ENCODE data around the gene MYO1B.

MYO1B gene

GRCh38 chr2:191401287-191401686, 156.1 kb downstream of the MYO1B start:
- peaks cover 72% of the 10 kb centered on the region for H3K36me3 ChIP-seq
- peaks cover 9% of the 10 kb centered on the region; the same call in 1 of the 2 replicates for H3K4me1 ChIP-seq
- no peak overlapping the region for H3K4me3 ChIP-seq (ENCODE audit: low read depth, low read length)
- TF ChIP-seq, protein P1, sequence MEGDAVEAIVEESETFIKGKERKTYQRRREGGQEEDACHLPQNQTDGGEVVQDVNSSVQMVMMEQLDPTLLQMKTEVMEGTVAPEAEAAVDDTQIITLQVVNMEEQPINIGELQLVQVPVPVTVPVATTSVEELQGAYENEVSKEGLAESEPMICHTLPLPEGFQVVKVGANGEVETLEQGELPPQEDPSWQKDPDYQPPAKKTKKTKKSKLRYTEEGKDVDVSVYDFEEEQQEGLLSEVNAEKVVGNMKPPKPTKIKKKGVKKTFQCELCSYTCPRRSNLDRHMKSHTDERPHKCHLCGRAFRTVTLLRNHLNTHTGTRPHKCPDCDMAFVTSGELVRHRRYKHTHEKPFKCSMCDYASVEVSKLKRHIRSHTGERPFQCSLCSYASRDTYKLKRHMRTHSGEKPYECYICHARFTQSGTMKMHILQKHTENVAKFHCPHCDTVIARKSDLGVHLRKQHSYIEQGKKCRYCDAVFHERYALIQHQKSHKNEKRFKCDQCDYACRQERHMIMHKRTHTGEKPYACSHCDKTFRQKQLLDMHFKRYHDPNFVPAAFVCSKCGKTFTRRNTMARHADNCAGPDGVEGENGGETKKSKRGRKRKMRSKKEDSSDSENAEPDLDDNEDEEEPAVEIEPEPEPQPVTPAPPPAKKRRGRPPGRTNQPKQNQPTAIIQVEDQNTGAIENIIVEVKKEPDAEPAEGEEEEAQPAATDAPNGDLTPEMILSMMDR (IDR thresholded peaks at IDR 0.05; ENCODE audit: low read depth, low read length): no peak
- no peak for DNase-seq
- no peaks in the 10 kb centered on the region for H3K9me3 ChIP-seq
- no peaks in the 10 kb centered on the region for H3K27me3 ChIP-seq

GRCh38 chr2:191402966-191403565, 157.9 kb downstream of the MYO1B start:
- DNase-seq: no peak
- Histone ChIP-seq H3K27me3 (no peaks in the 10 kb centered on the region), H3K9me3 (no peaks in the 10 kb centered on the region), H3K4me1 (peaks cover 9% of the 10 kb centered on the region; the same call in 1 of the 2 replicates), H3K4me3 (ENCODE audit: low read depth, low read length) (no peak overlapping the region), H3K36me3 (peaks cover 75% of the 10 kb centered on the region)
- TF ChIP-seq, protein P1 (IDR thresholded peaks at IDR 0.05; ENCODE audit: low read depth, low read length): no peak

DNA sequence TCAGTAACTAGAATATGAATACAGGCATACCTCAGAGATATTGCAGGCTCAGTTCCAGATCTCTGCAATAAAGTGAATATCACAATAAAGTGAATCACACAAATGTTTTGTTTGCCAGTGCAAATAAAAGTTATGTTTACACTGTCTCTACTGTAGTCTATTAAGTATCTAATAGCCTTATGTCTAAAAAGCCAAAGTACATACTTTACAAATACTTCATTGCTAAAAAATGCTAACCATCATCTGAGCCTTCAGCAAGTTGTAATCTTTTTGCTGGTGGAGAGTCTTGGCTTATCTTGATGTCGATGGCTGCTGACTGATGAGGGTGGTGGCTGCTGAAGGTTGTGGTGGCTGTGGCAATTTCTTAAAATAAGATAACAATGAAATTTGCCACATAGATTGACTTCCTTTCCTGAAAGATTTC, 159.4 kb downstream of the MYO1B start:
- no peaks in the 10 kb centered on the region for H3K27me3 ChIP-seq
- TF ChIP-seq, protein P1 (IDR thresholded peaks at IDR 0.05; ENCODE audit: low read depth, low read length): no peak
- peaks cover 9% of the 10 kb centered on the region; the same call in 1 of the 2 replicates for H3K4me1 ChIP-seq
- no peak for DNase-seq
- H3K4me3 ChIP-seq (ENCODE audit: low read depth, low read length): no peak overlapping the region
- H3K36me3 ChIP-seq: peaks cover 86% of the 10 kb centered on the region
- no peaks in the 10 kb centered on the region for H3K9me3 ChIP-seq

DNA sequence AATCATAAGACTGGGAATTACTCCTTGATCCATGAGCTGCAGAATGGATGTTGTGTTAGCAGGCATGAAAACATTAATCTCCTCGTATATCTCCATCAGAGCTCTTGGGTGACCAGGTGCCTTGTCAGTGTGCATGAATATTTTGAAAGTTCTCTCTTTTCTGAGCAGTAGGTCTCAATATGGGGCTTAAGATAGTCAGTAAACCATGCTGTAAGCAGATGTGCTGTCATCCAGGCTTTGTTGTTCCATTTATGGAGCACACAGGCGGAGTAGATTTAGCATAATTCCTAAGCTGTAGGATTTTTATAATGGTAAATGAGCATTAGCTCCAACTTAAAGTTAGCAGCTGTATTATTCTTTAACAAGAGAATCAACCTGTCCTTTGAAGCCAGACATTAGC, 160.3 kb downstream of the MYO1B start:
- DNase-seq: no peak
- H3K27me3 ChIP-seq: no peaks in the 10 kb centered on the region
- H3K4me1 ChIP-seq: peaks cover 9% of the 10 kb centered on the region; the same call in 1 of the 2 replicates
- peaks cover 88% of the 10 kb centered on the region for H3K36me3 ChIP-seq
- H3K4me3 ChIP-seq (ENCODE audit: low read depth, low read length): no peak overlapping the region
- TF ChIP-seq, protein P1 (IDR thresholded peaks at IDR 0.05; ENCODE audit: low read depth, low read length): no peak
- no peaks in the 10 kb centered on the region for H3K9me3 ChIP-seq

DNA sequence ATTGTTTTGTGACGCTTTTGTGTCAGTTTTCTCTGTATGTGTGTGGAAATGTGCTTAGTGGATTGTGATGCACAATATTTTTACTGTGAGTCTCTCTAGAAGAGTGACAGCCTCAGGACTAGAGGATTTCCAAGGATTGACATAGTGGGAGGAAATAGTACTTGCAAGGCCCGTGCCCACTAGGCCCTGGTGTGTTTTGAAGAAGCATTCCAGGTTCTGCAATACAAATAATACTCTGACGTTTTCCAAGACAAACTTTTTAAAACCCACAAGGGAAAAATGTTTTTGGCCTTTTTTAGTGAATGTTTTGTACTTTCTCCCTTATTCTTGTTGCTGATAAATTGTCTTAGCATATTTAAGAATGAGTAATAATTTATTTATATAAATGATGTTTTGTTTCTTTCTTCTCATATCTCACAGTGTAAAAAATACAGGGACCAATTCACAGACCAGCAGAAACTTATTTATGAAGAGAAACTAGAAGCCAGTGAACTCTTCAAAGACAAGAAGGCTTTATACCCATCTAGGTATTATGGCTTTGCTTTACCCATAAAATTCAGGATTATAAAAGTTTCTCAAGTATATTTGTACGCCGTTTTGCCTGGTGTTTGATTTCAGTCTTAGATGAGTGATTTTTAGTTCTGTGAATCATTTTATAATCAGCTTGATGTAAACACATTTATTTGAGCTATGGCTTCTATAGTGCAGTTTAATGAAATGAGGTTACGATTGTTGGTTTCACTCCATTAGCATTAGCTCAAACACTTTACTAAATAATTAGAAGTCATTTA, 165.6 kb downstream of the MYO1B start:
- H3K4me1 ChIP-seq: no peaks in the 10 kb centered on the region
- H3K4me3 ChIP-seq (ENCODE audit: low read depth, low read length): no peak overlapping the region
- no peaks in the 10 kb centered on the region for H3K9me3 ChIP-seq
- H3K27me3 ChIP-seq: no peaks in the 10 kb centered on the region
- peaks cover 87% of the 10 kb centered on the region for H3K36me3 ChIP-seq
- no peak for DNase-seq
- TF ChIP-seq, protein P1 (IDR thresholded peaks at IDR 0.05; ENCODE audit: low read depth, low read length): no peak

DNA sequence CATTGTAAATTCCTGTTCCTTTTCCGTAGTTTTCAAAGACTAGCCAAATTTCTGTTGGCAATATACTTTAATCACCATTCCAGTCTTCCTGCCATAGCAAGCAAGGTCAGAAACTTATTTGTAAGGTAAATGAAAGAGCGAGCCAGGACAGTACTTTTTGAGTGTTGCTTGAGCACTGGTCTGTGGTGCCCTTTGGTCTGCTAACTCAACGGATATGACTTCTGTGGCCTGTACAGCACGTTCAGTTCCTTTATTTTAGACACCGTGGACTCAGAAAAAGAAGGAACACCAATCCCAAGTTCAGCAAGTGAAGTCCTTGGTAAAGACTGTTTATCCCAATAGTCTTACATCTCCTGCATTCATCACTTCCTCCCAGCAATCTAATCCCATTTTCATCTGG, 166.3 kb downstream of the MYO1B start:
- Histone ChIP-seq H3K4me1 (no peaks in the 10 kb centered on the region), H3K4me3 (ENCODE audit: low read depth, low read length) (no peak overlapping the region), H3K36me3 (peaks cover 87% of the 10 kb centered on the region), H3K9me3 (no peaks in the 10 kb centered on the region), H3K27me3 (no peaks in the 10 kb centered on the region)
- TF ChIP-seq, protein P1 (IDR thresholded peaks at IDR 0.05; ENCODE audit: low read depth, low read length): no peak
- no peak for DNase-seq

Measured in BE2C (cell line).